ENCODE data around the gene ZBTB9.
"Not testable (repeated sequence)": the region's sequence is repeated elsewhere in the genome, so short reads cannot be mapped to it uniquely, and the experiment has no call there.

ZBTB9 gene

DNA sequence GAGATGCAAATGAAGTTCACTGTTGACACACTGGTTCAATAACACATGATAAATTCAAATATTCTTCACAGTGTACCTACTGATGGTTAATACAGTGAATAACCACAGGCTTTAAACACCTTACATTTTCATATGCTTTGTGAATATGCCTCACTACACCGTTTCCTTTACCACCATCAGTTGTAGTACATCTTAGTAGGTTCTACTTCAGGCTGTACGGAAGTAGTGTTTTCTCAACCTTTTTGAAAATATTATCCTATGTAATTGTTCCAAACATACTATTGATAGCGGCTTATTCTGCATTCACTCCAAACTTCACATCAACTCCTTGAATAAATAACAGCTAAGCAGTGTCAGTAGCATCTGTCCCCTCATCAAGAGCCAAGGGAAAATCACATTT, 15.3 kb downstream of the ZBTB9 start:
- DNase-seq: no peak

DNA sequence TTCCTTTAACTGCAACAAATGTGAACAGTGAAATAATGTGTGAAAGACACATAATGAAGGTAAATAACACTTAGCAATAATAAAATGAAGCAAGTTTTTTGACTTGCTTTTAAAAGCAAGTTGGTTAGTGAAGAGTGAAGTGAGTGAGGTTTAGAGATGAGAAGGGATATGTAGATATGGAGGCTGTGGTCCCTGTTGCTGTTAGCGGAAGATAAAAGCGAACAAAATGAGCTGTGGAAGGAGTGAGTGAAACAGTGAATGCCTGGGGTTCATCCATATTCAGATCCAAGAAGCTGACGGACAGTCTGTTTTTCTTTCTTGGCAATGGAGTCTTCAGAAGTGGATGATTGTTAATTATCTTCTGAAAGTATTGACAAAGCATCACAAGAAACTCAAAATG, 23.5 kb downstream of the ZBTB9 start:
- DNase-seq: no peak

- DNase-seq: no peak
Measured at GRCh38 chr6:33481192-33481591, 26.8 kb downstream of the ZBTB9 start.

DNA sequence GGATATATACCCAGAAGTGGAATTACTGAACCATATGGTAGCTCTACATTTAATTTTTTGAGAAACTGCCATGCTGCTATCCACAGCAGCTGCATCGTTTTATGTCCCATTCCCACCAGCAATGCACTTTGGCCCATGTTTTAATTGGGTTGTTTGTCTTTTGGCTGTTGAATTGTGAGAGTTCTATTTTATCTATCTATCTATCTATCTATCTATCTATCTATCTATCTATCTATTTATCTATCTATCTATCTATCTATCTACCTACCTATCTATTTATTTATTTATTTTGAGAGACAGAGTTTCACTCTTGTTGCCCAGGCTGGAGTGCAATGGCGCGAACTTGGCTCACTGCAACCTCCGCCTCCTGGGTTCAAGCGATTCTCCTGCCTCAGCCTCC, 28.2 kb downstream of the ZBTB9 start:
- not testable (repeated sequence) for DNase-seq

GRCh38 chr6:33483678-33484077, 29.3 kb downstream of the ZBTB9 start:
- DNase-seq: no peak

- not testable (repeated sequence) for DNase-seq
Measured at GRCh38 chr6:33484673-33485262, 30.4 kb downstream of the ZBTB9 start.

GRCh38 chr6:33485680-33486079, 31.3 kb downstream of the ZBTB9 start:
- not testable (repeated sequence) for DNase-seq

DNA sequence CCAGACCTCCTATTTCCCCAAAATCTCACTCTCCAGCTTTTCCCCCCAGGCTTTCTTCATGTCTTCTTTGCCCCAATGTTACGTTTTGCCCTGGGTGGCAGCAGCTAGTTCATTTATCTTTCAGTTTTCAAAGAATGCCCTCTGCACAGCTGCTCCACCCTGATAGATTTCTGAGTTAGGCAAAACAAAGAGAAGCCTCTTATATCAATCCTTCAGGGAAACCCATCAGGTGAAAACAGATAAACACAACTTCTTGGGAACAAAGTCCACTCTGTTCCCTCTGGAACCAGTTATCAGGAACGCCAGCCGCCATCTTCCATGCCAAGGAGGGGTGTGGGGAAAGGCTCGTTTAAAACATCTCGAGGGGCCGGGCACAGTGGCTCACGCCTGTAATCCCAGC, 34.0 kb downstream of the ZBTB9 start:
- DNase-seq: no peak

DNA sequence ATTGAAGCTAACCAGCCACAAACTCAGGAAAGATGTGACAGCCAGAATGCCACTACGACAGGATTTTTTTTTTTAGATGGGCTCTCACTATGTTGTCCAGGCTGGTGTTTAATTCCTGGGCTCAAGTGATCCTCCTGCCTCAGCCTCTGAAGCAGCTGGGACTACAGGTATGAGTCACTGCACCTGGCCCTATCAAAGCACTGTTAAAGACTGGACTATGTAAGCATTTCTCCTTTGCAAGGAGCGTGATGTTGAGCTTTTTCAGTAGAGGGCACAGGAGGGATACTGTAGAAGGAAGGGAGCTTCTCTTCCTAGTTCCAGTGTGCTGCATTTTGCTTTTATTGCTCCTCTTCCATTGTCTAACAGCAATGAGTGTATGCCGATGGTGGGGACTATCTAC, 35.8 kb downstream of the ZBTB9 start:
- no peak for DNase-seq

- DNase-seq: no peak
Measured at GRCh38 chr6:33490621-33491020, 36.2 kb downstream of the ZBTB9 start.

DNA sequence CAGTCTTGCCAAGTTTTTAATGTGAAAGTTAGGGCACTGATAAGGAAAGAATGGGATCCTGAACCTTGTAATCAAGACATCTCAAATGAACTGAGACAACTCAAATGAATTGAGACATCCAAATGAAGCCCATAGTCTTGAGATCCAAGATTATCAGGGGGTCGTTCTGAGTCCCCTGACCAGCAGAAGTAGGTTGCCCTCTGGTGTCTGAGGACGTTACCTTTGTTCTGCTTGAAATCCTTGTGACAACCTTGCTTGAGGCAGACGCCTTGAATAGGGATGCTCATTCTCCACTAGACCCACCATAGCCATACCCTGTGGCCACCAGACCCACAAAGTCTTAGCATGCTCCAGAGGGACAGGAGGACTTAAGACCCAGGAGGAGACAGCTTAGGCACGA, 37.7 kb downstream of the ZBTB9 start:
- no peak for DNase-seq

DNA sequence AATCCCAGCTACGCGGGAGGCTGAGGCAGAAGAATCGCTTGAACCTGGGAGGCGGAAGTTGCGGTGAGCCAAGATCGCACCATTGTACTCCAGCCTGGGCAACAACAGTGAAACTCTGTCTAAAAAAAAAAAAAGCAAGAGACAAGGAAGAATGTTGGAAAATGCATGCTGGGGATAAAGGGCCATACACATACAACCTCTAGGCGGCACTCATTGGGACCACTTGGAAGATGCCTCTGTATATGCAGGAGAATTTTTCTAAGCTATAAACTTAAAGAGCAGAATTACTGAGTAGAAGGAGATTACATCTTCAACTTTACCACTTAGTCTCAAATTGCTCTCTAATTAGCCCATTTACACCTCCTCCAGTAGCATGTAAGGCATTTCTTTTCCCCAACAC, 42.8 kb downstream of the ZBTB9 start:
- no peak for DNase-seq

- no peak for DNase-seq
Measured at GRCh38 chr6:33502486-33502885, 48.1 kb downstream of the ZBTB9 start.

DNA sequence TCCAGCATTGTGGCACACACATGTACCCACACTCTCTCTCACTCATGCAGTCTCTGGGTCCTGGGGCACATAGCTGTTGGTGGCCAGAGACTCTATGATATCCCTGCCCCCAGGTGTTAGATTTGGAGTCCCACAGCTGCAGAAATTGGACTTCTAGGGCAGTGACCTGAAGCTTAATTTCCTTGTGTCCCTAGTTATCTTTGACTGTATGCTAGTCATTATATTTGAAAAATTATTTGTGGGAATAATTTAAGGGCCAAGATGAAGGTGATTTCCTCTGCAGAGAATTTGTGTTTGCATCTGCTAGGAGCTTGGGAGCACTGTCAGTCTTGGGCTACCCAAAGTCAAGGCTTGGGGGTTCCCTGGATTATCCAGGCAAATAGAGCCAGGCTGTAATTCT, 50.1 kb downstream of the ZBTB9 start:
- no peak for DNase-seq

- no peak for DNase-seq
Measured at GRCh38 chr6:33505548-33506370, 51.4 kb downstream of the ZBTB9 start.
